ENCODE results near the gene EFCAB9. TPM values are rescaled to one million over a fixed set of nuclear protein-coding genes. Genes with fewer than 3 reads are reported as not detected.

EFCAB9 gene
- total RNA-seq, 1 experiment from 2014 or later = not detected

DNA sequence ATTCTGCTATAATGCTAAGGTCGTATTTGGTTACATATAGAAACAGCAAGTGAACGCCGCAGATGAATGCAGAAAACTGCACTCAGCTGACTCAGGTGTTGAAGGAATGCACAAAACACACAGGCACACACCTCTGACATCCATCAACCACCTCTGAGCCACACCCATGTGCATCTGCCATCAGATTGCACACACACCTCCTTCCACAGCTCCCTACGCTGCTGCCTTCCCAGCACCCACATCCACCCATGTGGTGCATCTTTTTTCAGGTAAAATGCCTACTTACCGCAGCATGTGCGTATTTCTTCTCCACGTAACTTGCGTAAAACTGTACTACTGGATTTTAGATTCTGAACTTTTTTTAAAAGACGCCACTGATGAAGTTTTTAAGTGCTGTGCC lies 13.0 kb upstream of the EFCAB9 start:
- intact Hi-C loops (cut with micrococcal nuclease) = loop anchor here (10.0 kb wide), 1 partner anchor 274 kb away; the partner anchor contains the start of gene SH3PXD2B
- Histone ChIP-seq H3K9ac (ENCODE audit: low read length) (no peak overlapping the region), H3K4me1 (ENCODE audit: control insufficient read depth in 1 of 2, insufficient read depth in 2 of 2, low read length in 2 of 2) (peaks cover 4 to 8% of the 10 kb centered on the region in 2 experiments; a peak in 2 of 4 replicates), H3K36me3 (ENCODE audit: control insufficient read depth in 1 of 2, insufficient read depth in 2 of 2, low read length in 2 of 2) (0 out of 4 replicates have a peak, but pooled peaks cover 0 to 6% of the 10 kb centered on the region in 2 experiments), H2AFZ (ENCODE audit: low read depth, low read length, poor library complexity, severe bottlenecking) (no peak overlapping the region), H4K20me1 (ENCODE audit: insufficient read depth) (no peaks in the 10 kb centered on the region), H3K79me2 (ENCODE audit: insufficient read depth, low read length) (peaks cover 10% of the 10 kb centered on the region; the same call in 1 of the 2 replicates), H3K4me2 (ENCODE audit: low read length) (no peak overlapping the region), H3K4me3 (replicated peaks in 1 of 2; ENCODE audit: low read depth in 1 of 2, low read length in 2 of 2) (no peak overlapping the region), H3K27ac (ENCODE audit: low read depth, low read length) (no peak overlapping the region), H3K9me3 (ENCODE audit: control insufficient read depth in 1 of 2, insufficient read depth in 1 of 2, low read depth in 1 of 2, low read length in 2 of 2) (no peaks in the 10 kb centered on the region), H3K27me3 (ENCODE audit: insufficient read depth, low read length) (no peaks in the 10 kb centered on the region), H3K9me2 (ENCODE audit: insufficient read depth) (no peaks in the 10 kb centered on the region)
- TF ChIP-seq ZBTB33 (IDR thresholded peaks at IDR 0.05; ENCODE audit: extremely low read depth, insufficient replicate concordance, low read length) (no peak), RAD21 (IDR thresholded peaks at IDR 0.05; ENCODE audit: low read depth) (no peak), EZH2phosphoT487 (IDR thresholded peaks at IDR 0.05; ENCODE audit: borderline replicate concordance) (no peak), TCF7L2 (IDR thresholded peaks at IDR 0.05; ENCODE audit: borderline replicate concordance, extremely low read depth, insufficient read depth, insufficient read length) (no peak), CTCF (IDR thresholded peaks at IDR 0.05 in 2 of 3, conservative IDR thresholded peaks at IDR 0.05 in 1 of 3; ENCODE audit: borderline replicate concordance in 1 of 3, insufficient read depth in 1 of 3, low read depth in 2 of 3, low read length in 2 of 3) (no peak)
- CTCF ChIA-PET = no interaction called here
- RAD21 ChIA-PET (ENCODE audit: low non-redundant PET in 1 of 2, low total read pairs in 2 of 2, uncharacterized antibody in 2 of 2, unreplicated experiment in 2 of 2) = no interaction called here
- BruUV-seq (replicated peaks) = no TSS peak
- no peak for DNase-seq (ENCODE audit: low read depth, low spot score)
- ATAC-seq = no peak
- POLR2A ChIA-PET = no interaction called here
